Naive thymus-derived CD4-positive, alpha-beta T cell (primary cell): ENCODE results near the gene SNX19. TPM values are rescaled to one million over a fixed set of nuclear protein-coding genes. Genes with fewer than 3 reads are reported as not detected.

Experiments used
- ATAC-seq: fragments of 150-1000 bp; cut with Tn5 transposase; 2 replicates; pipeline ENCODE4 v1.10.0; 2021; ENCODE audit warnings: mild to moderate bottlenecking, moderate library complexity
- CTCF ChIA-PET: fragments of 350-600 bp; sonication (Branson Sonifier 250); formaldehyde crosslinking; loops from one replicate; lab custom pipeline; 2021; ENCODE audit warnings: antibody characterized with exemption; lab: Charles Lee
- POLR2A ChIA-PET: fragments of 350-600 bp; sonication (Branson Sonifier 250); formaldehyde crosslinking; loops from one replicate; lab custom pipeline; 2021; ENCODE audit warnings: antibody characterized with exemption, inconsistent platforms; lab: Charles Lee
- DNase-seq, 9 donors: peaks; one replicate each; pipeline versions ENCODE4 v3.0.0 to v3.0.0-alpha.2; 2020 to 2022; ENCODE audit warnings: mixed read lengths in 1 of 9
- H3K27ac ChIP-seq: one replicate; pipeline ENCODE4 v1.7.0; 2013; ENCODE audit warnings: mild to moderate bottlenecking, low read depth, low read length, moderate library complexity
- H3K27me3 ChIP-seq, 2 donors: one replicate each; pipeline ENCODE4 v1.7.0; 2013; ENCODE audit warnings: low read length in 2 of 2, mild to moderate bottlenecking in 2 of 2, moderate library complexity in 2 of 2; ENCODE audit not compliant: control insufficient read depth in 2 of 2, insufficient read depth in 2 of 2
- H3K36me3 ChIP-seq, 3 experiments: 1 replicate in 2 of 3; 2 replicates in 1 of 3; pipeline ENCODE4 v1.7.0; 2013; ENCODE audit warnings: low read length in 3 of 3, mild to moderate bottlenecking in 3 of 3, moderate library complexity in 1 of 3; ENCODE audit not compliant: insufficient read depth in 3 of 3, control insufficient read depth in 2 of 3
- H3K4me1 ChIP-seq, 2 donors: one replicate each; pipeline ENCODE4 v1.7.0; 2013; ENCODE audit warnings: low read length in 2 of 2, mild to moderate bottlenecking in 2 of 2, moderate library complexity in 1 of 2; ENCODE audit not compliant: control insufficient read depth in 2 of 2, insufficient read depth in 2 of 2
- H3K4me3 ChIP-seq: 2 replicates; pipeline ENCODE4 v1.7.0; 2013; ENCODE audit warnings: mild to moderate bottlenecking, low read length
- H3K9me3 ChIP-seq, 3 experiments: 1 replicate in 2 of 3; 2 replicates in 1 of 3; pipeline ENCODE4 v1.7.0; 2013; ENCODE audit warnings: low read length in 3 of 3; ENCODE audit not compliant: control insufficient read depth in 2 of 3
- H3K27ac Mint-ChIP-seq, 9 donors: one replicate each; pipeline ENCODE4 v1.8.0; 2020 to 2022; ENCODE audit warnings: mixed read lengths in 9 of 9, mild to moderate bottlenecking in 8 of 9, moderate library complexity in 5 of 9, inconsistent platforms in 2 of 9
- H3K27me3 Mint-ChIP-seq, 5 donors: one replicate each; pipeline ENCODE4 v1.8.0; 2021 to 2022; ENCODE audit warnings: mixed read lengths in 5 of 5, mild to moderate bottlenecking in 1 of 5
- H3K36me3 Mint-ChIP-seq, 5 donors: one replicate each; pipeline ENCODE4 v1.8.0; 2020 to 2022; ENCODE audit warnings: mixed read lengths in 5 of 5, mild to moderate bottlenecking in 3 of 5, inconsistent platforms in 1 of 5
- H3K4me1 Mint-ChIP-seq, 7 donors: one replicate each; pipeline ENCODE4 v1.8.0; 2020 to 2022; ENCODE audit warnings: mixed read lengths in 7 of 7, mild to moderate bottlenecking in 3 of 7, inconsistent platforms in 1 of 7
- H3K4me3 Mint-ChIP-seq, 10 donors: one replicate each; pipeline ENCODE4 v1.8.0; 2020 to 2022; ENCODE audit warnings: mild to moderate bottlenecking in 10 of 10, mixed read lengths in 10 of 10, moderate library complexity in 6 of 10, inconsistent platforms in 2 of 10
- H3K9me3 Mint-ChIP-seq, 11 donors: one replicate each; pipeline ENCODE4 v1.8.0; 2020 to 2022; ENCODE audit warnings: mixed read lengths in 11 of 11, mild to moderate bottlenecking in 4 of 11, inconsistent platforms in 1 of 11, moderate library complexity in 1 of 11
- intact Hi-C, 2 donors: fragments of 100-400 bp; cut with micrococcal nuclease; formaldehyde crosslinking; loops; one replicate each; pipeline ENCODE4 v1.15.1; 2023
- polyA plus RNA-seq, 2 donors: library from polyadenylated mRNA; unstranded; fragments of 300-500 nt; fragmentation: Illumina TruSeq; gene quantifications; one replicate each; pipeline ENCODE4 v1.2.3, GENCODE V29; 2021
- total RNA-seq, 6 experiments: library from RNA in 5 of 6; stranded (reverse) in 5 of 6; gene quantifications; 1 replicate in 5 of 6; 2 replicates in 1 of 6; pipeline ENCODE4 v1.2.3 and lab custom pipeline; 2021 to 2026

SNX19 gene
- total and polyA plus RNA-seq, 7 experiments from 2014 or later, result 24.8 to 101 (median 56.6) TPM

GRCh38 chr11:130890039-130890745, 26.1 kb downstream of the SNX19 start:
- DNase-seq (no peak), ATAC-seq (no peak)
- no peaks in the 10 kb centered on the region for H3K9me3 ChIP-seq
- H3K4me3 ChIP-seq, result no peak overlapping the region
- Mint-ChIP-seq H3K27me3 (no peaks in the 10 kb centered on the region), H3K27ac (no peak overlapping the region), H3K9me3 (no peaks in the 10 kb centered on the region), H3K36me3 (peaks cover 0 to 27% (median 13%) of the 10 kb centered on the region in 5 donors), H3K4me3 (no peak overlapping the region), H3K4me1 (peaks cover 2 to 9% (median 6%) of the 10 kb centered on the region in 7 donors)
- no peak overlapping the region for H3K27ac ChIP-seq
- peaks cover 0 to 46% (median 0%) of the 10 kb centered on the region in 3 experiments for H3K36me3 ChIP-seq
- H3K4me1 ChIP-seq, result no peaks in the 10 kb centered on the region
- intact Hi-C loops, result loop anchor here in 1 of 2 donors (10.0 kb wide), 1 partner anchor 675 kb away; no protein-coding TSS in a partner anchor
- H3K27me3 ChIP-seq, result no peaks in the 10 kb centered on the region
- ChIA-PET CTCF (no interaction called here), POLR2A (no interaction called here)

GRCh38 chr11:130888790-130889189, 27.5 kb downstream of the SNX19 start:
- H3K36me3 ChIP-seq, result peaks cover 0 to 46% (median 0%) of the 10 kb centered on the region in 3 experiments
- no peak for ATAC-seq
- peaks cover 5 to 26% (median 14%) of the 10 kb centered on the region in 5 donors for H3K36me3 Mint-ChIP-seq

GRCh38 chr11:130886704-130887103, 29.6 kb downstream of the SNX19 start:
- ATAC-seq, result no peak
- Mint-ChIP-seq H3K36me3 (peaks cover 12 to 34% (median 14%) of the 10 kb centered on the region in 5 donors), H3K27ac (no peak overlapping the region), H3K27me3 (no peaks in the 10 kb centered on the region), H3K4me1 (peaks cover 0 to 6% (median 0%) of the 10 kb centered on the region in 7 donors), H3K4me3 (no peak overlapping the region), H3K9me3 (no peaks in the 10 kb centered on the region)
- intact Hi-C loops, result no loop called here
- Histone ChIP-seq H3K4me3 (no peak overlapping the region), H3K4me1 (no peaks in the 10 kb centered on the region), H3K27ac (no peak overlapping the region), H3K27me3 (no peaks in the 10 kb centered on the region), H3K9me3 (no peaks in the 10 kb centered on the region), H3K36me3 (peaks cover 4 to 49% (median 13%) of the 10 kb centered on the region in 3 experiments)
- DNase-seq, result no peak
- ChIA-PET POLR2A (no interaction called here), CTCF (interaction anchor here (0.7 kb wide), 1 partner anchor 9 kb away, joined by 3 read pairs; no protein-coding TSS in a partner anchor)

More at GRCh38 chr11:130888790-130889189, 27.5 kb downstream of the SNX19 start:
- ChIA-PET CTCF (interaction anchor here (0.6 kb wide), 1 partner anchor 26 kb away, joined by 3 read pairs; no protein-coding TSS in a partner anchor), POLR2A (no interaction called here)
- Histone ChIP-seq H3K4me3 (no peak overlapping the region), H3K4me1 (no peaks in the 10 kb centered on the region), H3K27me3 (no peaks in the 10 kb centered on the region), H3K9me3 (no peaks in the 10 kb centered on the region), H3K27ac (no peak overlapping the region)
- intact Hi-C loops, result no loop called here
- Mint-ChIP-seq H3K4me3 (no peak overlapping the region), H3K27me3 (no peaks in the 10 kb centered on the region), H3K27ac (no peak overlapping the region), H3K9me3 (no peaks in the 10 kb centered on the region), H3K4me1 (peaks cover 0 to 6% (median 0%) of the 10 kb centered on the region in 7 donors)
- no peak for DNase-seq

- Mint-ChIP-seq H3K9me3 (no peaks in the 10 kb centered on the region), H3K4me3 (no peak overlapping the region), H3K36me3 (peaks cover 19 to 58% (median 28%) of the 10 kb centered on the region in 5 donors), H3K27me3 (no peaks in the 10 kb centered on the region), H3K4me1 (peaks cover 0 to 6% (median 0%) of the 10 kb centered on the region in 7 donors), H3K27ac (no peak overlapping the region)
- Histone ChIP-seq H3K36me3 (peaks cover 24 to 80% (median 41%) of the 10 kb centered on the region in 3 experiments), H3K4me3 (no peak overlapping the region), H3K27me3 (no peaks in the 10 kb centered on the region), H3K4me1 (no peaks in the 10 kb centered on the region), H3K9me3 (no peaks in the 10 kb centered on the region), H3K27ac (no peak overlapping the region)
- intact Hi-C loops, result no loop called here
- no peak for DNase-seq
- CTCF ChIA-PET, result no interaction called here
- POLR2A ChIA-PET, result no interaction called here
- no peak for ATAC-seq
Measured at GRCh38 chr11:130882138-130882551, 34.1 kb downstream of the SNX19 start.

- CTCF ChIA-PET, result interaction anchor here (0.7 kb wide), 1 partner anchor 16 kb away, joined by 3 read pairs; no protein-coding TSS in a partner anchor
- no peak for ATAC-seq
- intact Hi-C loops, result no loop called here
- POLR2A ChIA-PET, result no interaction called here
- no peaks in the 10 kb centered on the region for H3K9me3 Mint-ChIP-seq
- H3K36me3 ChIP-seq, result peaks cover 24 to 86% (median 46%) of the 10 kb centered on the region in 3 experiments
- H3K4me3 Mint-ChIP-seq, result no peak overlapping the region
- H3K4me1 Mint-ChIP-seq, result peaks cover 0 to 4% (median 0%) of the 10 kb centered on the region in 7 donors
- H3K4me3 ChIP-seq, result no peak overlapping the region
- no peaks in the 10 kb centered on the region for H3K27me3 ChIP-seq
- H3K9me3 ChIP-seq, result no peaks in the 10 kb centered on the region
- H3K27me3 Mint-ChIP-seq, result no peaks in the 10 kb centered on the region
- H3K27ac Mint-ChIP-seq, result peak overlapping the region in 2 of 9 donors; percentile 42 to 73
- no peak for DNase-seq
- H3K36me3 Mint-ChIP-seq, result peaks cover 16 to 59% (median 28%) of the 10 kb centered on the region in 5 donors
- no peaks in the 10 kb centered on the region for H3K4me1 ChIP-seq
- no peak overlapping the region for H3K27ac ChIP-seq
Measured at GRCh38 chr11:130881475-130882137, 34.7 kb downstream of the SNX19 start.

- no peak for ATAC-seq
- H3K36me3 ChIP-seq, result peaks cover 24 to 90% (median 47%) of the 10 kb centered on the region in 3 experiments
- CTCF ChIA-PET, result no interaction called here
Measured at GRCh38 chr11:130879836-130880235, 36.4 kb downstream of the SNX19 start.

More at GRCh38 chr11:130879836-130880235, 36.4 kb downstream of the SNX19 start:
- no peak overlapping the region for H3K4me3 Mint-ChIP-seq
- no peaks in the 10 kb centered on the region for H3K9me3 Mint-ChIP-seq
- H3K27me3 ChIP-seq, result no peaks in the 10 kb centered on the region
- H3K4me1 ChIP-seq, result no peaks in the 10 kb centered on the region
- intact Hi-C loops, result no loop called here
- peaks cover 19 to 66% (median 33%) of the 10 kb centered on the region in 5 donors for H3K36me3 Mint-ChIP-seq
- DNase-seq, result no peak
- no peaks in the 10 kb centered on the region for H3K27me3 Mint-ChIP-seq
- peaks cover 0 to 2% (median 0%) of the 10 kb centered on the region in 7 donors for H3K4me1 Mint-ChIP-seq
- H3K4me3 ChIP-seq, result no peak overlapping the region
- H3K9me3 ChIP-seq, result no peaks in the 10 kb centered on the region
- H3K27ac Mint-ChIP-seq, result no peak overlapping the region
- H3K27ac ChIP-seq, result no peak overlapping the region
- POLR2A ChIA-PET, result no interaction called here
